DMS114 treated with DMSO at 0.1 percent for 48 hours (cell line): ENCODE measurements around the gene DISC1.
A peak's percentile ranks its signal among the peaks of the same experiment; 100 is the strongest.
"Not testable (repeated sequence)": the region's sequence is repeated elsewhere in the genome, so short reads cannot be mapped to it uniquely, and the experiment has no call there.

Experiments
- DNase-seq: peaks from one replicate; lab custom pipeline; 2025; ENCODE audit not compliant: unreplicated experiment; lab: John Stamatoyannopoulos, UW

Gene DISC1

GRCh38 chr1:231605149-231606100, 21.2 kb upstream of the DISC1 start:
- DNase-seq, result no peak

GRCh38 chr1:231606712-231607111, 19.9 kb upstream of the DISC1 start:
- no peak for DNase-seq

GRCh38 chr1:231610388-231610787, 16.2 kb upstream of the DISC1 start:
- no peak for DNase-seq

- DNase-seq, result no peak
Observed at GRCh38 chr1:231611111-231611510, 15.5 kb upstream of the DISC1 start.

- no peak for DNase-seq
Observed at GRCh38 chr1:231611851-231612250, 14.7 kb upstream of the DISC1 start.

- no peak for DNase-seq
Observed at GRCh38 chr1:231612393-231613089, 14.0 kb upstream of the DISC1 start.

- no peak for DNase-seq
Observed at GRCh38 chr1:231613419-231614349, 12.9 kb upstream of the DISC1 start.

GRCh38 chr1:231616667-231617066, 9.9 kb upstream of the DISC1 start:
- DNase-seq, result no peak

GRCh38 chr1:231618609-231619256, 7.9 kb upstream of the DISC1 start:
- no peak for DNase-seq

- DNase-seq, result no peak
Observed at GRCh38 chr1:231619257-231619634, 7.3 kb upstream of the DISC1 start.

- not testable (repeated sequence) for DNase-seq
Observed at GRCh38 chr1:231625042-231625441, 1.5 kb upstream of the DISC1 start.

- no peak for DNase-seq
Observed at GRCh38 chr1:231625975-231626534, 535 bp upstream of the DISC1 start.

GRCh38 chr1:231626951-231627614, 493 bp downstream of the DISC1 start:
- DNase-seq, result peak; percentile 28

GRCh38 chr1:231628207-231628876, 1.8 kb downstream of the DISC1 start:
- DNase-seq, result no peak

- no peak for DNase-seq
Observed at GRCh38 chr1:231629132-231629531, 2.5 kb downstream of the DISC1 start.

- no peak for DNase-seq
Observed at GRCh38 chr1:231630558-231631205, 4.1 kb downstream of the DISC1 start.

GRCh38 chr1:231631717-231632116, 5.1 kb downstream of the DISC1 start:
- no peak for DNase-seq

- DNase-seq, result no peak
Observed at GRCh38 chr1:231632119-231632518, 5.5 kb downstream of the DISC1 start.
